Erythroblast (primary cell): Measurements from ENCODE around the gene ARHGAP26.

Experiments
- DNase-seq, 2 experiments: peaks; one replicate each; lab custom pipeline; 2025; lab: John Stamatoyannopoulos, UW
- GATA1 ChIP-seq: IDR thresholded peaks from 2 replicates; pipeline ENCODE4 v1.6.1; 2011; ENCODE audit warnings: low read depth, mild to moderate bottlenecking, control low read depth, low read length, moderate library complexity
- POLR2A ChIP-seq: IDR thresholded peaks from 2 replicates; pipeline ENCODE4 v1.6.1; 2011; ENCODE audit warnings: mild to moderate bottlenecking, low read length

ARHGAP26 gene

GRCh38 chr5:143119881-143120341 is 349.7 kb downstream of the ARHGAP26 start:
- TF ChIP-seq POLR2A (no peak), GATA1 (no peak)
- DNase-seq = no peak

- no peak for DNase-seq
- TF ChIP-seq GATA1 = no peak
- TF ChIP-seq POLR2A = no peak
Measured at GRCh38 chr5:143120460-143121134, 350.4 kb downstream of the ARHGAP26 start.

- no peak for DNase-seq
- TF ChIP-seq GATA1 (no peak), POLR2A (no peak)
Measured at GRCh38 chr5:143121135-143121475, 350.9 kb downstream of the ARHGAP26 start.

GRCh38 chr5:143124593-143124992 is 354.4 kb downstream of the ARHGAP26 start:
- DNase-seq = peak; percentile 29 to 38
- TF ChIP-seq POLR2A (no peak), GATA1 (no peak)

GRCh38 chr5:143126174-143127019 is 356.2 kb downstream of the ARHGAP26 start:
- TF ChIP-seq GATA1 (no peak), POLR2A (no peak)
- no peak for DNase-seq

- no peak for TF ChIP-seq POLR2A
- TF ChIP-seq GATA1 = no peak
- no peak for DNase-seq
Measured at GRCh38 chr5:143128412-143129071, 358.4 kb downstream of the ARHGAP26 start.

- no peak for DNase-seq
- no peak for TF ChIP-seq POLR2A
- no peak for TF ChIP-seq GATA1
Measured at GRCh38 chr5:143129203-143129602, 359.0 kb downstream of the ARHGAP26 start.

- DNase-seq = no peak
- TF ChIP-seq GATA1 = no peak
- TF ChIP-seq POLR2A = no peak
Measured at GRCh38 chr5:143129910-143130612, 359.9 kb downstream of the ARHGAP26 start.

- no peak for DNase-seq
- TF ChIP-seq POLR2A (no peak), GATA1 (no peak)
Measured at GRCh38 chr5:143130613-143131305, 360.6 kb downstream of the ARHGAP26 start.

- TF ChIP-seq GATA1 = no peak
- TF ChIP-seq POLR2A = no peak
- no peak for DNase-seq
Measured at GRCh38 chr5:143131972-143132371, 361.8 kb downstream of the ARHGAP26 start.

- no peak for DNase-seq
- TF ChIP-seq POLR2A (no peak), GATA1 (no peak)
Measured at GRCh38 chr5:143132739-143133138, 362.6 kb downstream of the ARHGAP26 start.

- no peak for DNase-seq
- TF ChIP-seq GATA1 (no peak), POLR2A (no peak)
Measured at GRCh38 chr5:143133721-143134120, 363.5 kb downstream of the ARHGAP26 start.

GRCh38 chr5:143134269-143134668 is 364.1 kb downstream of the ARHGAP26 start:
- no peak for DNase-seq
- TF ChIP-seq POLR2A = no peak
- TF ChIP-seq GATA1 = no peak
